GM21737 (cell line): ENCODE data around the gene BTBD19.

ENCODE experiments used
- ATAC-seq: cut with Tn5 transposase; IDR thresholded peaks from one replicate; pipeline ENCODE4 v1.9.1; 2021; ENCODE audit warnings: mild to moderate bottlenecking, moderate library complexity; ENCODE audit not compliant: unreplicated experiment

The BTBD19 gene

DNA sequence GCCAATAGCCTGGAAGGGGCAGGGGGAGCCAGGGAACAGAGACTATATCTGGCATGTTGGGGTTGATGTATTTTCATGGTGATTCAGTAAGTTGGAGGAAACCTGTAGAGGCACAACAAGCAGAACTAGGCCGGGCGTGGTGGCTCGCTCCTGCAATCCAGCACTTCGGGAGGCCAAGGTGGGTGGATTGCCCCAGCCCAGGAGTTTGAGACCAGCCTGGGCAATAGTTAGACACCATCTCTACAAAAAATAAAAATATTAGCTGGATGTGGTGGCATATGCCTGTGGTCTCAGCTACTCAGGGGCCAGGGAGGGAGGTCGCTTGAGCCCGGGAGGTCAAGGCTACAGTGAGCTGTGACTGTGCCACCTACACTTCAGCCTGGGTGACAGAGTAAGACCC is 44.9 kb downstream of the BTBD19 start:
- no peak for ATAC-seq

DNA sequence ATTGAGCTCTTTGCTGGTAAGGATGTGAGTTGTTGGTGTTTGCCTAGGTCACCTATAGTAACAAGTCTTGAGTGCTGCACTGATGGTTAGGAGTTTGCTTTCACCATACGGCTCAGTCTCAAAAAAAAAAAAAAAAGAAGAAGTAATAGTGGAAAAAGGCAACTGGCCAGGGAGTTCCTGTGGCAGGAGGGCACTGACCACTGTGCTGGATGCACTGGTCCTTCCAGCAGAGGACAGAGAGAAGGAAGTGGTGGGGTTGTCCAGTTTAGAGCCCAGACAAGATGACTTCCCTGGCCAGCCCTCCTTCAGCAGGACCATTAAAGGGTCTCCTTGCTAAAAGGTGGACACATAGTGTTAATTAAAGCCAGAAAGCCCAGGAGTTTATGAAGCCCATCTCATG is 46.6 kb downstream of the BTBD19 start:
- ATAC-seq: no peak

DNA sequence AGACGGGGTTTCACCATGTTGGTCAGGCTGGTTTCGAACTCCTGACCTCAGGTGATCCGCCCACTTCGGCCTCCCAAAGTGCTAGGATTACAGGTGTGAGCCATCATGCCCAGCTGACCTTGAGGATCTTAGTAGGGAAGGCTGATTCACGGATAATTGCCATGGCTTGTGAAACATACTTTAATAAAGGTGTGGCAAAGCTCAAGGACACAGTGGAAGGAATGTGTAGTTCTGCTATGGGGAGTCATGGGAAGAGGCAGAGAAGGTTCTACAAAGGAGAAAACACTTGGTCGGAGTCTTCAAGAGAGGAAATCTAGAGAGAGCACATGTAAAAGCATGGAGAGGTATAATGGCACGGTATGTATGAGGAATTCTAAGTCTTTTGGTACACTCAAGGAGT is 47.4 kb downstream of the BTBD19 start:
- ATAC-seq: no peak

DNA sequence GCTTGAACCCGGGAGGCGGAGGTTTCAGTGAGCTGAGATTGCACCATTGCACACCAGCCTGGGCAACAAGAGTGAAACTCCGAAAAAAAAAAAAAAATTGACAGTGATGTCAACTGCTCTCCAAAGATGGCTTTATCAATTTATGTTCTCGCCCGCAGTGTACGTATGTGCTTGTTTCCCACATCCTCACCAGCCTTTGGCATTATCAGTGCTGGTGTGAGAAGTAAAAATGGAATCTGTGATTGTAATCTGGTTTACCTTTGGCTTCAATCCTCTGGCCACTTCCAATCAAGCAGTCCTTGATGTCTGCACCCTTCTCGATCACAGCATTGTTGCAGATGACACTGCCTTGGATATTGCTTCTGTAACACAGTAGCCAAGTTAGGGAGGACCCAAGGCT is 49.1 kb downstream of the BTBD19 start:
- no peak for ATAC-seq

DNA sequence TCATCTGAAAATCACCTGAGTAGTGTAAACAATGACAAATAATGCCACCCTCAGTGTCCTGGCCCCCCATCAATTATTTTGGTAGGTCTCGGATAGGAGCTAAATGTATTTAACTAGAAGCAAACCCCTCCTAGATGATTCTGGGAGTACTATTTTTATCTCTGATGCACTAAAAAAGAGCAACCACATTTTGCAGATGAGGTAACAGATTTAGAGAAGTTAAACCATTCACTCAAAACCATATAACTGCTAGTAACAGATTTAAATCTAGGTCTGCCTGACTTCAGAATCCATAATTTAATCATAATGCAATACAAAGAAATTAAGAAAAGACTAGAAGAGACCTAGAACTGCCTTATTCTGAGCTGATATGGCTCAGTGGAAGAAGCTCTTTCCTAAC is 52.0 kb downstream of the BTBD19 start:
- ATAC-seq: no peak

DNA sequence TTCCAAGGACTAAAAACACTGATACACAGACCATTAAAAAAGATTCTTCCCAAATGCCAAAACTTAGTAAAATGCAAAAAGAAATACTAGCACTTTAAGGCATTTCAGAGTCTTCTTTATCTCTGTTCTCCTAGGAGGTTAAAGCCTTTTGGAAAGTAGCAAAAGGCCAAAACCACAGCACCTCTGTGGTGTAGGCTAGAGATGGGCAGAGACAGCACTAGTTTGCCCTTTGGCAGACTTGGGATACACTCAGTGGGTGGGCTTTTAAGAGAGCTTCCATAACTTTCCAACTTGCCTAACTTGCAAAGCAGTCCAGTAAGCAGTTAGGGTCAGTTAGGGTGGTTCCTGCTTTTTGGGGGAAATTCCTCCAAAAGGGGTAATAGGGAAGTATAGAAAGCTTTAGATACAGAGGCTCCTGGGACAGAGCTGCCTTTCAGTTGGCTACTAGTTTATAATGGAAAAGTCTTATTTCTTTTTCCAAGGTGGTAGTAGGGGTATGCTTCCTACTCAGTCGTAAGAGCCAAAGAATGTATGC is 52.6 kb downstream of the BTBD19 start:
- no peak for ATAC-seq

DNA sequence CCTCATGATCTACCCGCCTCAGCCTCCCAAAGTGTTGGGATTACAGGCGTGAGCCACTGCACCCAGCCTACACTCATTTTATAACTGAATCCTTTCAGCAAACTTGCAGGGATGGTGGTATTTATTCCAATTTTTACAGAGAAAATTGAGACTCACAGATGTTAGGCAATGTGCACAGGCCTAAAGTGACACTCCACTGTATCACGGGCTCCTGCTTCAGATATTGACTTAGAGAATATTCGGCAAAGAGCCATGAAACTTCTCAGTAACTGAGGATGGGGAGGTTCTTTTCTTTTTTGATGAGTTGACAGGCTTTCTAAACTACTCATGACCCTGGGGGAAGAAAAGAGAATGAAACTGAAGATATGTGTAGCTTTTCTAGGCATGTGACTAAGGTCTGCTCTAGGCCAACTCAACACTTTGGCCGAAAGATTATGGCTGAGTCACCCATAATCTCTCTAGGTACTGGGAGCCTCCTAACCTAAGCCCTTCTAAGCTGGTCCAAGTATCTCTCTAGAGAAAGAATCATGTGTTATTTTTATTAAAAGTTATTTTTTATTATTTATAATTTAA is 54.6 kb downstream of the BTBD19 start:
- ATAC-seq: no peak
